DND-41 (cell line): Measurements from ENCODE around the gene EMILIN1.

Experiments used
- ATAC-seq: fragments of 200-7000 bp; cut with Tn5 transposase; 3 replicates; pipeline ENCODE4 v1.9.1; 2021; ENCODE audit warnings: low read depth; ENCODE audit not compliant: insufficient read depth
- DNase-seq: peaks from one replicate; pipeline ENCODE4 v3.0.0-alpha.2; 2020
- H2AFZ ChIP-seq: 2 replicates; pipeline ENCODE4 v1.6.0; 2012; ENCODE audit warnings: low read depth, low read length
- H3K27ac ChIP-seq: 2 replicates; pipeline ENCODE4 v1.5.1; 2012; ENCODE audit warnings: low read length, inconsistent platforms
- H3K27me3 ChIP-seq: fragments of 200-600 bp; sonication (generic); 2 replicates; pipeline ENCODE4 v1.6.0; 2012; ENCODE audit warnings: low read length, mild to moderate bottlenecking, inconsistent platforms; ENCODE audit not compliant: insufficient read depth, poor library complexity
- H3K36me3 ChIP-seq: 2 replicates; pipeline ENCODE4 v1.5.1; 2012; ENCODE audit warnings: low read length, inconsistent platforms; ENCODE audit not compliant: insufficient read depth
- H3K4me1 ChIP-seq: 2 replicates; pipeline ENCODE4 v1.5.1; 2012; ENCODE audit warnings: mild to moderate bottlenecking, low read length; ENCODE audit not compliant: insufficient read depth
- H3K4me2 ChIP-seq: 2 replicates; pipeline ENCODE4 v1.6.0; 2012; ENCODE audit warnings: mild to moderate bottlenecking, moderate library complexity, low read length, inconsistent platforms; ENCODE audit not compliant: insufficient read depth
- H3K4me3 ChIP-seq, 2 experiments: fragments of 200-600 bp in 1 of 2; shearing (Covaris generic) in 1 of 2; 2 replicates each; pipeline ENCODE4 v1.5.1; 2012 to 2016; ENCODE audit warnings: inconsistent platforms in 2 of 2, low read length in 2 of 2, mild to moderate bottlenecking in 2 of 2, low read depth in 1 of 2, moderate library complexity in 1 of 2
- H3K79me2 ChIP-seq: 2 replicates; pipeline ENCODE4 v1.6.0; 2012; ENCODE audit warnings: low read length, inconsistent platforms; ENCODE audit not compliant: insufficient read depth
- H3K9ac ChIP-seq: 2 replicates; pipeline ENCODE4 v1.6.0; 2012; ENCODE audit warnings: low read depth, mild to moderate bottlenecking, inconsistent platforms, low read length, moderate library complexity
- H3K9me3 ChIP-seq: 2 replicates; pipeline ENCODE4 v1.5.1; 2012; ENCODE audit warnings: low read length, moderate library complexity, mild to moderate bottlenecking, inconsistent platforms; ENCODE audit not compliant: insufficient read depth, severe bottlenecking
- H4K20me1 ChIP-seq: 2 replicates; pipeline ENCODE4 v1.6.0; 2012; ENCODE audit warnings: low read length; ENCODE audit not compliant: insufficient read depth
- CTCF ChIP-seq: IDR thresholded peaks from 2 replicates; pipeline ENCODE4 v1.5.1; 2012; ENCODE audit warnings: borderline replicate concordance, low read length, moderate library complexity, mild to moderate bottlenecking; ENCODE audit not compliant: poor library complexity, severe bottlenecking; ENCODE audit errors: extremely low read depth
- EZH2 ChIP-seq: IDR thresholded peaks from 3 replicates; pipeline ENCODE4 v1.6.1; 2012; ENCODE audit warnings: borderline replicate concordance, low read depth, mild to moderate bottlenecking, moderate library complexity, low read length, inconsistent platforms; ENCODE audit not compliant: severe bottlenecking

EMILIN1 gene

GRCh38 chr2:27085673-27086089 is 7.3 kb downstream of the EMILIN1 start:
- TF ChIP-seq EZH2: no peak
- TF ChIP-seq CTCF: no peak
- peak overlapping the region; percentile 95 for H3K9ac ChIP-seq
- H2AFZ ChIP-seq: peak overlapping the region; percentile 78
- DNase-seq (no peak), ATAC-seq (no peak)
- H3K9me3 ChIP-seq: no peaks in the 10 kb centered on the region
- peak overlapping the region; percentile 96 for H3K4me2 ChIP-seq
- H4K20me1 ChIP-seq: no peaks in the 10 kb centered on the region
- H3K79me2 ChIP-seq: peaks cover 10% of the 10 kb centered on the region
- H3K36me3 ChIP-seq: no peaks in the 10 kb centered on the region
- H3K27me3 ChIP-seq: no peaks in the 10 kb centered on the region
- peaks cover 67% of the 10 kb centered on the region for H3K4me1 ChIP-seq
- peak overlapping the region; percentile 35 to 72; a peak in 3 of 4 replicates for H3K4me3 ChIP-seq
- peak overlapping the region; percentile 83 for H3K27ac ChIP-seq

DNA sequence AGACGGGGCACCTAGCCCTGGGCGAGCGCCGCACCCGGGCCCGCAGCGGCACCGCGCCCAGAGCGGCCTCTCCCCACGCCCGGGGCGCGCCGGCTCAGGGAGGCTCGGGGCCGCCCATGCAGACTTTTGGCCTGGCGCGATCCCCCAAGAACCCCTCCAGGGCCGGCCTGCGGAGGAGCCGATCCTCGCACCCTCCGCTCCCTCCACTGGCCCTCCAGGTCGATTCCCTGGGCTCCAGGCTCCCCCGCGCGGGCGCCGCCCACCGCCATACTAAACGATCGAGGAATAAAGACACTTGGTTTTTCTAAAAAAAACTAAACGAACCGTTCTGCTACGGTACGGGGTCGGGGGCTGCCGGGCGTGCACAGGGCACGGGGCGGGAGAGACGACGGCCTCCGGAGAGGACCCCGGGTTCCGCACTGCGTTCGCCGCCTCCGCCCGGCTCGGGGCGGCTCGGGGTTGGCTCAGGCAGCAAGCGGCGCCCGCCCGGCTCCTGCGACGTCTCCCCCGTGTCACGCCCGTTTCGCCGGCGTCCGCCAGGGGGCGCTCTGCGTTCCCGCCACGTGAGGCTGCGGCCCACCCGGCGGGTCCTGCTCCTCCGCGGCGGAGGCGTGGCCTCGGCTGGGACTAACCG is 7.8 kb downstream of the EMILIN1 start:
- H3K27ac ChIP-seq: peak overlapping the region; percentile 83
- no peaks in the 10 kb centered on the region for H3K9me3 ChIP-seq
- H3K4me2 ChIP-seq: peak overlapping the region; percentile 96
- H3K27me3 ChIP-seq: no peaks in the 10 kb centered on the region
- peaks cover 10% of the 10 kb centered on the region for H3K79me2 ChIP-seq
- peak overlapping the region; percentile 78 for H2AFZ ChIP-seq
- TF ChIP-seq EZH2 (no peak), CTCF (peak; percentile 85)
- H4K20me1 ChIP-seq: no peaks in the 10 kb centered on the region
- peak overlapping the region; percentile 35 to 72; a peak in 3 of 4 replicates for H3K4me3 ChIP-seq
- ATAC-seq (peak; percentile 90), DNase-seq (peak; percentile 98)
- no peaks in the 10 kb centered on the region for H3K36me3 ChIP-seq
- peaks cover 62% of the 10 kb centered on the region for H3K4me1 ChIP-seq
- peak overlapping the region; percentile 95 for H3K9ac ChIP-seq

DNA sequence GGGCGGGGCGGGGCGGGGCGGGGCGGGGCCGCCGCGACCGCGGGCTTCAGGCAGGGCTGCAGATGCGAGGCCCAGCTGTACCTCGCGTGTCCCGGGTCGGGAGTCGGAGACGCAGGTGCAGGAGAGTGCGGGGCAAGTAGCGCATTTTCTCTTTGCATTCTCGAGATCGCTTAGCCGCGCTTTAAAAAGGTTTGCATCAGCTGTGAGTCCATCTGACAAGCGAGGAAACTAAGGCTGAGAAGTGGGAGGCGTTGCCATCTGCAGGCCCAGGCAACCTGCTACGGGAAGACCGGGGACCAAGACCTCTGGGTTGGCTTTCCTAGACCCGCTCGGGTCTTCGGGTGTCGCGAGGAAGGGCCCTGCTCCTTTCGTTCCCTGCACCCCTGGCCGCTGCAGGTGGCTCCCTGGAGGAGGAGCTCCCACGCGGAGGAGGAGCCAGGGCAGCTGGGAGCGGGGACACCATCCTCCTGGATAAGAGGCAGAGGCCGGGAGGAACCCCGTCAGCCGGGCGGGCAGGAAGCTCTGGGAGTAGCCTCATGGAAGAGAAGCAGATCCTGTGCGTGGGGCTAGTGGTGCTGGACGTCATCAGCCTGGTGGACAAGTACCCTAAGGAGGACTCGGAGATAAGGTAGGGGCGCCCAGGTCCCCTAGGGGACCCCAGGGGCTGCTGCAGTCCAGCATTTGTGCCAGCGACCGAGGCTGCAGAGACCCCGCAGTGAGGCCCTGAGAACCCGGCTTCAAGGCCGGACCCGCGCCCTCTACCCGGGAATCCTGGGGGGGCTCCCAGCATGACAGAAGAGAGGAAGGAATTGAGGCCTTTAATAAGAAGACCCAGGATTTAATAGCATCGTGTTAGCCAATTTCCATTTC is 8.5 kb downstream of the EMILIN1 start, which contains the start of gene KHK:
TSS of gene KHK (plus strand) at position 49 of the 870 bp plus-strand sequence. CDS start at position 537, 488 bp downstream.
- ATAC-seq: no peak; the same call in 1 of the 3 replicates
- Histone ChIP-seq H2AFZ (peak within 1 kb of the TSS; percentile 99), H3K9ac (peak within 1 kb of the TSS; percentile 95), H3K27ac (peak within 1 kb of the TSS; percentile 83), H3K27me3 (no peaks in the 10 kb centered on the region), H3K4me2 (peak within 1 kb of the TSS; percentile 96), H3K79me2 (peaks cover 10% of the 10 kb centered on the region), H3K36me3 (no peaks in the 10 kb centered on the region), H3K4me3 (peak within 1 kb of the TSS; percentile 35 to 72; a peak in 3 of 4 replicates), H4K20me1 (no peaks in the 10 kb centered on the region), H3K9me3 (no peaks in the 10 kb centered on the region), H3K4me1 (peaks cover 55% of the 10 kb centered on the region)
- TF ChIP-seq CTCF (no peak), EZH2 (no peak)
- DNase-seq: no peak
